ENCODE results near the gene NCAM1. TPM values are rescaled to one million over a fixed set of nuclear protein-coding genes. Genes with fewer than 3 reads are reported as not detected.

NCAM1 gene
- total and polyA plus RNA-seq, 9 of the 15 experiments (the other 6 are each of a cell fraction or from before 2014, with no cell fraction given), result 0.09 to 0.23 TPM; not detected in 7

- TF ChIP-seq, protein P1, sequence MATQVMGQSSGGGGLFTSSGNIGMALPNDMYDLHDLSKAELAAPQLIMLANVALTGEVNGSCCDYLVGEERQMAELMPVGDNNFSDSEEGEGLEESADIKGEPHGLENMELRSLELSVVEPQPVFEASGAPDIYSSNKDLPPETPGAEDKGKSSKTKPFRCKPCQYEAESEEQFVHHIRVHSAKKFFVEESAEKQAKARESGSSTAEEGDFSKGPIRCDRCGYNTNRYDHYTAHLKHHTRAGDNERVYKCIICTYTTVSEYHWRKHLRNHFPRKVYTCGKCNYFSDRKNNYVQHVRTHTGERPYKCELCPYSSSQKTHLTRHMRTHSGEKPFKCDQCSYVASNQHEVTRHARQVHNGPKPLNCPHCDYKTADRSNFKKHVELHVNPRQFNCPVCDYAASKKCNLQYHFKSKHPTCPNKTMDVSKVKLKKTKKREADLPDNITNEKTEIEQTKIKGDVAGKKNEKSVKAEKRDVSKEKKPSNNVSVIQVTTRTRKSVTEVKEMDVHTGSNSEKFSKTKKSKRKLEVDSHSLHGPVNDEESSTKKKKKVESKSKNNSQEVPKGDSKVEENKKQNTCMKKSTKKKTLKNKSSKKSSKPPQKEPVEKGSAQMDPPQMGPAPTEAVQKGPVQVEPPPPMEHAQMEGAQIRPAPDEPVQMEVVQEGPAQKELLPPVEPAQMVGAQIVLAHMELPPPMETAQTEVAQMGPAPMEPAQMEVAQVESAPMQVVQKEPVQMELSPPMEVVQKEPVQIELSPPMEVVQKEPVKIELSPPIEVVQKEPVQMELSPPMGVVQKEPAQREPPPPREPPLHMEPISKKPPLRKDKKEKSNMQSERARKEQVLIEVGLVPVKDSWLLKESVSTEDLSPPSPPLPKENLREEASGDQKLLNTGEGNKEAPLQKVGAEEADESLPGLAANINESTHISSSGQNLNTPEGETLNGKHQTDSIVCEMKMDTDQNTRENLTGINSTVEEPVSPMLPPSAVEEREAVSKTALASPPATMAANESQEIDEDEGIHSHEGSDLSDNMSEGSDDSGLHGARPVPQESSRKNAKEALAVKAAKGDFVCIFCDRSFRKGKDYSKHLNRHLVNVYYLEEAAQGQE (IDR thresholded peaks at IDR 0.05; ENCODE audit: borderline replicate concordance), result no peak
- TF ChIP-seq, protein P1 (CRISPR knock-in tag; IDR thresholded peaks at IDR 0.05; ENCODE audit: low read depth), result no peak
- TF ChIP-seq, protein P2, sequence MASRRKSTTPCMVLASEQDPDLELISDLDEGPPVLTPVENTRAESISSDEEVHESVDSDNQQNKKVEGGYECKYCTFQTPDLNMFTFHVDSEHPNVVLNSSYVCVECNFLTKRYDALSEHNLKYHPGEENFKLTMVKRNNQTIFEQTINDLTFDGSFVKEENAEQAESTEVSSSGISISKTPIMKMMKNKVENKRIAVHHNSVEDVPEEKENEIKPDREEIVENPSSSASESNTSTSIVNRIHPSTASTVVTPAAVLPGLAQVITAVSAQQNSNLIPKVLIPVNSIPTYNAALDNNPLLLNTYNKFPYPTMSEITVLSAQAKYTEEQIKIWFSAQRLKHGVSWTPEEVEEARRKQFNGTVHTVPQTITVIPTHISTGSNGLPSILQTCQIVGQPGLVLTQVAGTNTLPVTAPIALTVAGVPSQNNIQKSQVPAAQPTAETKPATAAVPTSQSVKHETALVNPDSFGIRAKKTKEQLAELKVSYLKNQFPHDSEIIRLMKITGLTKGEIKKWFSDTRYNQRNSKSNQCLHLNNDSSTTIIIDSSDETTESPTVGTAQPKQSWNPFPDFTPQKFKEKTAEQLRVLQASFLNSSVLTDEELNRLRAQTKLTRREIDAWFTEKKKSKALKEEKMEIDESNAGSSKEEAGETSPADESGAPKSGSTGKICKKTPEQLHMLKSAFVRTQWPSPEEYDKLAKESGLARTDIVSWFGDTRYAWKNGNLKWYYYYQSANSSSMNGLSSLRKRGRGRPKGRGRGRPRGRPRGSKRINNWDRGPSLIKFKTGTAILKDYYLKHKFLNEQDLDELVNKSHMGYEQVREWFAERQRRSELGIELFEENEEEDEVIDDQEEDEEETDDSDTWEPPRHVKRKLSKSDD (conservative IDR thresholded peaks at IDR 0.05; ENCODE audit: low read length), result no peak
Measured at GRCh38 chr11:112971195-112971594, 10.0 kb downstream of the NCAM1 start (continued).

Data from K562 (cell line).